ENCODE measurements around the gene NR6A1.

- no peak for TF ChIP-seq CTCF (IDR thresholded peaks at IDR 0.05)
- TF ChIP-seq POLR2A (IDR thresholded peaks at IDR 0.05): no peak
- peak in 1 of 3 donors; percentile 13 for TF ChIP-seq POLR2AphosphoS5 (IDR thresholded peaks at IDR 0.05)
Observed at GRCh38 chr9:124665391-124666058, 105.6 kb downstream of the NR6A1 start.
